H1 (cell line): ENCODE data around the gene CMKLR1. TPM values are rescaled to one million over a fixed set of nuclear protein-coding genes. Genes with fewer than 3 reads are reported as not detected.

Source experiments
- CTCF ChIA-PET: fragments of 300-600 bp; sonication (Branson Sonifier 250); formaldehyde crosslinking; loops from one replicate; lab custom pipeline; 2021; ENCODE audit not compliant: partially characterized antibody; lab: Charles Lee
- POLR2A ChIA-PET: fragments of 300-600 bp; sonication (Branson Sonifier 250); formaldehyde crosslinking; loops from one replicate; lab custom pipeline; 2021; ENCODE audit warnings: inconsistent platforms; ENCODE audit not compliant: partially characterized antibody; lab: Charles Lee
- DNase-seq, 2 experiments: peaks; one replicate each; pipeline versions ENCODE4 v3.0.0 to v3.0.0-alpha.2; 2010 to 2022; ENCODE audit warnings: low spot score in 2 of 2, low read depth in 1 of 2, mixed read lengths in 1 of 2
- FAIRE-seq: peaks from 2 replicates; lab custom pipeline; 2011; peaks lifted over from hg19 to GRCh38; lab: Jason Lieb, UNC
- H2AFZ ChIP-seq: 2 replicates; pipeline ENCODE4 v1.8.1; 2012; ENCODE audit warnings: low read length, inconsistent platforms
- H2AK5ac ChIP-seq: 2 replicates; pipeline ENCODE4 v1.6.1; 2013; ENCODE audit warnings: low read depth, low read length
- H2BK120ac ChIP-seq: replicated peaks from 2 replicates; pipeline ENCODE3; 2013; ENCODE audit warnings: low read depth, low read length, inconsistent platforms
- H2BK12ac ChIP-seq: 2 replicates; pipeline ENCODE4 v1.6.1; 2013; ENCODE audit warnings: low read depth, low read length
- H2BK15ac ChIP-seq: 2 replicates; pipeline ENCODE4 v1.6.1; 2013; ENCODE audit warnings: low read length
- H2BK20ac ChIP-seq: 2 replicates; pipeline ENCODE4 v1.6.1; 2013; ENCODE audit warnings: low read length
- H2BK5ac ChIP-seq: 2 replicates; pipeline ENCODE4 v1.6.1; 2013; ENCODE audit warnings: low read depth, low read length
- H3K14ac ChIP-seq: 2 replicates; pipeline ENCODE4 v1.6.1; 2013; ENCODE audit warnings: inconsistent platforms; ENCODE audit not compliant: insufficient read length
- H3K18ac ChIP-seq: 2 replicates; pipeline ENCODE4 v1.6.1; 2013; ENCODE audit warnings: low read length; ENCODE audit errors: extremely low read depth
- H3K23ac ChIP-seq: 2 replicates; pipeline ENCODE4 v1.6.1; 2013; ENCODE audit warnings: inconsistent platforms; ENCODE audit not compliant: insufficient read length
- H3K23me2 ChIP-seq: 2 replicates; pipeline ENCODE4 v1.6.1; 2013; ENCODE audit warnings: low read depth, low read length
- H3K27ac ChIP-seq: 2 replicates; pipeline ENCODE4 v1.6.1; 2011; ENCODE audit warnings: low read depth, low read length, inconsistent platforms
- H3K27me3 ChIP-seq, 4 experiments: replicated peaks in 1 of 4; 1 replicate in 1 of 4; 2 replicates in 3 of 4; pipeline versions ENCODE4 v1.6.1 to v1.8.1; 2011 to 2013; ENCODE audit warnings: low read length in 3 of 4, mild to moderate bottlenecking in 3 of 4, inconsistent platforms in 2 of 4, mixed read lengths in 2 of 4, moderate library complexity in 1 of 4; ENCODE audit not compliant: control insufficient read depth in 3 of 4, insufficient read depth in 3 of 4; ENCODE audit errors: extremely low read depth in 1 of 4
- H3K36me3 ChIP-seq, 4 experiments: 2 replicates each; pipeline versions ENCODE4 v1.6.1 to v1.8.1; 2011 to 2013; ENCODE audit warnings: mild to moderate bottlenecking in 4 of 4, low read length in 3 of 4, moderate library complexity in 2 of 4, control low read depth in 1 of 4, inconsistent platforms in 1 of 4; ENCODE audit not compliant: insufficient read depth in 4 of 4, control insufficient read depth in 2 of 4
- H3K4ac ChIP-seq: replicated peaks from 2 replicates; pipeline ENCODE3; 2013; ENCODE audit warnings: low read length, low read depth, mixed read lengths, inconsistent platforms; ENCODE audit not compliant: insufficient read length
- H3K4me1 ChIP-seq, 4 experiments: replicated peaks in 1 of 4; 1 replicate in 1 of 4; 2 replicates in 3 of 4; pipeline versions ENCODE4 v1.6.1 to v1.8.1; 2011 to 2013; ENCODE audit warnings: low read length in 3 of 4, inconsistent platforms in 2 of 4, mixed read lengths in 1 of 4; ENCODE audit not compliant: insufficient read depth in 4 of 4, control insufficient read depth in 3 of 4
- H3K4me2 ChIP-seq, 2 experiments: 2 replicates each; pipeline versions ENCODE4 v1.6.1 to v1.8.1; 2011 to 2013; ENCODE audit warnings: low read depth in 2 of 2, low read length in 2 of 2, control low read depth in 1 of 2, inconsistent platforms in 1 of 2, mild to moderate bottlenecking in 1 of 2; ENCODE audit not compliant: insufficient read depth in 1 of 2
- H3K4me3 ChIP-seq, 4 experiments: fragments of 200-600, 300-600 bp in 1 of 4; sonication (generic), shearing (Covaris generic), sonication (Bioruptor Twin) in 1 of 4; 2 replicates each; pipeline versions ENCODE4 v1.5.1 to v1.8.1; 2011 to 2016; ENCODE audit warnings: low read length in 4 of 4, low read depth in 3 of 4, control low read depth in 2 of 4, inconsistent platforms in 2 of 4, mild to moderate bottlenecking in 2 of 4, mixed read lengths in 1 of 4, moderate library complexity in 1 of 4; ENCODE audit not compliant: insufficient read depth in 2 of 4; ENCODE audit errors: extremely low read depth in 1 of 4
- H3K56ac ChIP-seq: replicated peaks from 2 replicates; pipeline ENCODE3; 2013; ENCODE audit warnings: low read depth, mild to moderate bottlenecking, mixed read lengths, low read length, inconsistent platforms; ENCODE audit not compliant: insufficient read length
- H3K79me1 ChIP-seq: 2 replicates; pipeline ENCODE4 v1.6.1; 2013; ENCODE audit warnings: low read depth, low read length, control low read depth
- H3K79me2 ChIP-seq, 2 experiments: 2 replicates each; pipeline versions ENCODE4 v1.6.1 to v1.8.1; 2012 to 2013; ENCODE audit warnings: low read length in 2 of 2, mild to moderate bottlenecking in 2 of 2, inconsistent platforms in 1 of 2; ENCODE audit not compliant: insufficient read depth in 2 of 2, control insufficient read depth in 1 of 2
- H3K9ac ChIP-seq, 4 experiments: replicated peaks in 1 of 4; 1 replicate in 1 of 4; 2 replicates in 3 of 4; pipeline versions ENCODE4 v1.6.1 to v1.8.1; 2011 to 2013; ENCODE audit warnings: low read depth in 3 of 4, low read length in 3 of 4, control low read depth in 2 of 4, mild to moderate bottlenecking in 2 of 4, moderate library complexity in 2 of 4, inconsistent platforms in 1 of 4; ENCODE audit errors: extremely low read depth in 1 of 4
- H3K9me3 ChIP-seq, 2 experiments: 2 replicates each; pipeline versions ENCODE4 v1.6.1 to v1.8.1; 2012 to 2013; ENCODE audit warnings: mild to moderate bottlenecking in 2 of 2, moderate library complexity in 2 of 2, control low read depth in 1 of 2, inconsistent platforms in 1 of 2, low read depth in 1 of 2, low read length in 1 of 2, mixed read lengths in 1 of 2; ENCODE audit not compliant: insufficient read depth in 2 of 2
- H4K20me1 ChIP-seq, 2 experiments: replicated peaks in 1 of 2; 2 replicates each; pipeline versions ENCODE3 to v1.8.1; 2011 to 2013; ENCODE audit warnings: inconsistent platforms in 2 of 2, low read length in 2 of 2, mild to moderate bottlenecking in 1 of 2; ENCODE audit not compliant: insufficient read depth in 2 of 2, control insufficient read depth in 1 of 2
- H4K5ac ChIP-seq: 2 replicates; pipeline ENCODE4 v1.6.1; 2013; ENCODE audit warnings: low read length, low read depth, mixed read lengths, inconsistent platforms; ENCODE audit not compliant: insufficient read length
- H4K8ac ChIP-seq: 2 replicates; pipeline ENCODE4 v1.8.0; 2013; ENCODE audit warnings: mild to moderate bottlenecking, moderate library complexity, low read length, inconsistent platforms; ENCODE audit not compliant: insufficient read depth; ENCODE audit errors: extremely low read depth
- H4K91ac ChIP-seq: replicated peaks from 2 replicates; pipeline ENCODE3; 2013; ENCODE audit warnings: low read length, mixed read lengths, inconsistent platforms; ENCODE audit not compliant: insufficient read length
- BRCA1 ChIP-seq: IDR thresholded peaks from 2 replicates; pipeline ENCODE4 v1.6.1; 2012; ENCODE audit warnings: low read depth, low read length, improper control_type of control experiment
- JUN ChIP-seq: IDR thresholded peaks from 2 replicates; pipeline ENCODE4 v1.6.1; 2011; ENCODE audit warnings: low read depth, mild to moderate bottlenecking, improper control_type of control experiment, low read length
- KDM5A ChIP-seq: fragments of 200-600 bp; IDR thresholded peaks from 2 replicates; pipeline ENCODE4 v1.7.1; 2012; ENCODE audit warnings: mild to moderate bottlenecking, low read length, inconsistent platforms, mixed read lengths
- NRF1 ChIP-seq: IDR thresholded peaks from 2 replicates; pipeline ENCODE4 v1.6.1; 2011; ENCODE audit warnings: mild to moderate bottlenecking, low read depth, low read length, improper control_type of control experiment
- RFX5 ChIP-seq: IDR thresholded peaks from 2 replicates; pipeline ENCODE4 v1.6.1; 2011; ENCODE audit warnings: low read depth, low read length, improper control_type of control experiment, borderline replicate concordance
- SIX5 ChIP-seq: IDR thresholded peaks from 2 replicates; pipeline ENCODE4 v1.6.1; 2011; ENCODE audit warnings: mild to moderate bottlenecking, low read depth, low read length
- SP2 ChIP-seq: IDR thresholded peaks from 2 replicates; pipeline ENCODE4 v1.6.1; 2012; ENCODE audit warnings: mild to moderate bottlenecking, low read length, inconsistent platforms
- SP4 ChIP-seq: IDR thresholded peaks from 2 replicates; pipeline ENCODE4 v1.6.1; 2012; ENCODE audit warnings: low read length, inconsistent platforms
- TAF7 ChIP-seq: optimal IDR thresholded peaks from 2 replicates; pipeline ENCODE3; 2011; ENCODE audit warnings: low read depth, mild to moderate bottlenecking, inconsistent platforms, low read length, moderate library complexity, borderline replicate concordance
- TBP ChIP-seq: IDR thresholded peaks from 2 replicates; pipeline ENCODE4 v1.6.1; 2011; ENCODE audit warnings: low read depth, low read length, improper control_type of control experiment
- WGBS, 2 experiments: shearing (Covaris generic) in 1 of 2; methylation state at CpG; one replicate each; pipeline versions ENCODE4 v1.1.6 to v1.1.7; 2013 to 2015; ENCODE audit warnings: low lambda C conversion rate in 2 of 2, mixed read lengths in 2 of 2, inconsistent platforms in 1 of 2, low coverage in 1 of 2, missing lambda C conversion rate in 1 of 2; ENCODE audit not compliant: insufficient replicate concordance in 2 of 2, insufficient coverage in 1 of 2, insufficient read length in 1 of 2; ENCODE audit errors: extremely low coverage in 1 of 2, missing lambda C conversion rate in 1 of 2; 5-methylcytosine and 5-hydroxymethylcytosine counted together
- polyA plus RNA-seq, 7 experiments: library from polyadenylated mRNA; depleted of rRNA in 3 of 7; stranded (reverse) in 5 of 7; unstranded in 2 of 7; fragments of >200 nt in 5 of 7; fragments of 200-250 nt in 2 of 7; gene quantifications; 1 replicate in 5 of 7; 2 replicates in 1 of 7; 4 replicates in 1 of 7; pipeline versions ENCODE4 v1.2.1 to v1.2.3, GENCODE V29; 2011 to 2013; ENCODE audit warnings: missing spikeins in 2 of 7, mixed read lengths in 2 of 7
- total RNA-seq: library from RNA; stranded (reverse); fragmentation: NEBNext Ultra II Directional; extraction: Animal tissue kit (Norgen Biotek cat#: 25700); gene quantifications from 2 replicates; pipeline ENCODE4 v1.2.1, GENCODE V29; 2021

Gene CMKLR1
- total and polyA plus RNA-seq, 2 of the 8 experiments (the other 6 are each of a cell fraction or from before 2014, with no cell fraction given), result 2.1 to 2.8 TPM

DNA sequence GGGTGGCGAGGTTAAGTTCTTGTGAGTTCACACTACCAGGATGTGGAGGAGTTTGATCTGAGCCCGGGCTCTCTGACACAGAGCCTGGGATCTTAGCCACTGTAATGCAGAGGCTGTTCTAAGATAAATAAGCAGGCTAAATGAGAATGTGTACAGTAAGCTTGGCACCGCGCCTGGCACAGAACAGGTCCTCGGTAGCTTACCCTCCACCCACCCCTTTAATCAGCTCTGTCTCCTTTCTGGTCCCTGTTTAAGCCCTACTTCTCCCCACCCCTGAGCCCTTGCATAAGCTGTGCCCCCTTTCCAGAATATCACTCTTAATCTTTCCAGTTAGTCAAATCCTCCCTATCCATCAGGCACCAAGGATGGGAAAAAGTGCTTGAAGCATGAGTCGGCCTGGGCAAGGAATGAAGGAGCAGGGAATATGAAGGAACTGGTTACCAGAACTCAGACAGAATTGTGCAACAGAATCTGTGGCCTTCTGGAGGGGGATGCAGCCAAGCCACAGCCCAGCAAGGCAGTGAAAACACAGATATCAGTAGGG lies 32.8 kb upstream of the CMKLR1 start:
- ChIA-PET POLR2A (no interaction called here), CTCF (interaction anchor here (0.6 to 6.0 kb wide), 20 partner anchors 8 to 1208 kb away, joined by 3 to 40 read pairs (median 3); no protein-coding TSS in a partner anchor)
- H2BK5ac ChIP-seq, result no peak overlapping the region
- no peaks in the 10 kb centered on the region for H4K20me1 ChIP-seq
- no peak overlapping the region for H2BK20ac ChIP-seq
- no peak overlapping the region for H3K9ac ChIP-seq
- no peak overlapping the region for H3K4me2 ChIP-seq
- H3K79me2 ChIP-seq, result no peaks in the 10 kb centered on the region
- no peaks in the 10 kb centered on the region; the same call in 1 of the 2 replicates for H3K23me2 ChIP-seq
- no peak overlapping the region; the same call in 1 of the 2 replicates for H4K8ac ChIP-seq
- H3K4me1 ChIP-seq, result peaks cover 0 to 6% (median 0%) of the 10 kb centered on the region in 4 experiments; a peak in 1 of 7 replicates
- no peak overlapping the region for H2BK12ac ChIP-seq
- H3K56ac ChIP-seq, result no peak overlapping the region
- no peaks in the 10 kb centered on the region for H3K79me1 ChIP-seq
- peaks cover 0 to 3% (median 0%) of the 10 kb centered on the region in 4 experiments; a peak in 1 of 8 replicates for H3K36me3 ChIP-seq
- no peak overlapping the region for H3K4ac ChIP-seq
- no peak overlapping the region for H3K23ac ChIP-seq
- H4K5ac ChIP-seq, result no peak overlapping the region
- H3K27ac ChIP-seq, result no peak overlapping the region
- no peak overlapping the region for H4K91ac ChIP-seq
- H2AFZ ChIP-seq, result no peak overlapping the region
- H3K9me3 ChIP-seq, result peaks cover 23 to 24% of the 10 kb centered on the region in 2 experiments; a peak in 3 of 4 replicates
- H3K4me3 ChIP-seq, result no peak overlapping the region
- FAIRE-seq (no peak), DNase-seq (no peak)
- no peak overlapping the region for H3K14ac ChIP-seq
- no peak overlapping the region for H2BK120ac ChIP-seq
- WGBS, 2 experiments, result 75% methylated on average over 6 of the region's 6 CpGs; no CpG with 5 or more reads in 1 of the 2 experiments
- H2BK15ac ChIP-seq, result 0 out of 2 replicates have a peak overlapping the region, but pooled peaks have one; percentile 31
- TF ChIP-seq BRCA1 (no peak), RFX5 (no peak), NRF1 (no peak), TBP (no peak), JUN (no peak), TAF7 (no peak), SP2 (no peak), SP4 (no peak), SIX5 (no peak), KDM5A (no peak)
- TF ChIP-seq, all 59 proteins: peak for 0
- Histone ChIP-seq H3K18ac (no peak overlapping the region), H3K27me3 (no peaks in the 10 kb centered on the region), H2AK5ac (no peak overlapping the region)
